ENCODE results near the gene F5. TPM values are rescaled to one million over a fixed set of nuclear protein-coding genes. Genes with fewer than 3 reads are reported as not detected.

F5 gene
- total and polyA plus RNA-seq, 2 donors (not counting 1 experiment from before 2014, with no cell fraction given): 0.01 to 0.27 TPM

DNA sequence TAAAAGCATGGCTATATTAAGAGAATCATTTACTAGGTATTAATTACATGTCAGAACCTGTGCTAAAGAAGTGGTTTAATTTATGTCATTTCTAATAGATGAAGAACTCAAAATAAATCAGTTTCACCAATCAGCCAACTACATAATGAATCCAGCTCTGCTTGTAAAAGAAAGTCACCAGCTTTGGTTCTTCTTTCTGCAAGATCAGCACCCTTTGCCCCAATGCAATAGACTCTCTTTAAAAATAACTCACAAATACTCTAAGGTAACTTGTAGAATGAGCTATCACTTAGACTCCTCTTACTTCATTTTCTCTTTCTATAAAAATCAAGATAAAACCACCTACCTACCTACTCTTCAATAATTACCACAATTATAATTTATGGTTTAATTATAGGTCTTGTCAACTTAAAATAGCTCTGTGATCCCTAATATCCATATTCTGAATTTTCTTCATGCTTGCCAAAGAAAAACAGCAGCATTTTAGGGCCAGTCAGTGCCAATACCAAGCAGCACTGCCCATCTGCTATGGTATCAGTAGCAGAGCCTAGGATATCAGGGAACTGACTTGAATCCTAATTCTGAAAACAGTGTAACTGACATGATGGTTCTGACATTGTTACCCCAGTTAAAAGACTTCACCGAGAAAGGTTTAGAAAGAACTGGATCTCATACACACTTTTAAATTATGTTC is 111.8 kb downstream of the F5 start:
- Histone ChIP-seq H3K79me2 (ENCODE audit: control insufficient read depth, insufficient read depth, low read length) (no peaks in the 10 kb centered on the region), H3K4me1 (ENCODE audit: control insufficient read depth in 2 of 2, insufficient read depth in 2 of 2, low read length in 2 of 2) (no peaks in the 10 kb centered on the region), H3K27ac (ENCODE audit: low read length in 2 of 2) (no peak overlapping the region), H2AFZ (ENCODE audit: insufficient read depth, low read depth, low read length, poor library complexity, severe bottlenecking) (no peak overlapping the region), H3K9me3 (ENCODE audit: control extremely low read depth in 1 of 3, control insufficient read depth in 2 of 3, insufficient read depth in 1 of 3, low read length in 2 of 3) (no peaks in the 10 kb centered on the region), H3K4me2 (replicated peaks; ENCODE audit: low read depth, low read length, poor library complexity, severe bottlenecking) (no peak overlapping the region), H4K20me1 (ENCODE audit: control insufficient read depth, insufficient read depth, low read length, poor library complexity, severe bottlenecking) (no peaks in the 10 kb centered on the region), H3K27me3 (replicated peaks in 1 of 4; ENCODE audit: control extremely low read depth in 1 of 4, control insufficient read depth in 3 of 4, insufficient read depth in 4 of 4, low read length in 3 of 4) (no peaks in the 10 kb centered on the region), H3K4me3 (ENCODE audit: control extremely low read depth in 1 of 5, extremely low read depth in 1 of 5, insufficient read depth in 1 of 5, low read depth in 2 of 5, low read length in 4 of 5) (no peak overlapping the region), H3K36me3 (replicated peaks in 1 of 2; ENCODE audit: control extremely low read depth in 1 of 2, control insufficient read depth in 1 of 2, extremely low read depth in 1 of 2, insufficient read depth in 2 of 2, low read length in 1 of 2) (peaks cover 0 to 5% of the 10 kb centered on the region in 2 experiments), H3K9ac (ENCODE audit: low read length) (no peak overlapping the region)
- Mint-ChIP-seq H3K4me3 (no peak overlapping the region), H3K27ac (no peak overlapping the region), H3K4me1 (no peaks in the 10 kb centered on the region), H3K9me3 (ENCODE audit: insufficient read depth) (no peaks in the 10 kb centered on the region), H3K27me3 (no peaks in the 10 kb centered on the region)
- POLR2A ChIA-PET: no interaction called here
- no peak for ATAC-seq (ENCODE audit: low read depth)
- intact Hi-C loops (cut with micrococcal nuclease): no loop called here
- no CpG with 5 or more reads among the region's 1 CpG for WGBS (ENCODE audit: insufficient coverage)
- CTCF ChIA-PET: interaction anchor here (0.6 kb wide), 1 partner anchor 16 kb away, joined by 4 read pairs; no protein-coding TSS in a partner anchor
- TF ChIP-seq EZH2 (IDR thresholded peaks at IDR 0.05; ENCODE audit: borderline replicate concordance, insufficient read depth, low read depth, low read length, poor library complexity, severe bottlenecking): no peak
- TF ChIP-seq, protein P1, sequence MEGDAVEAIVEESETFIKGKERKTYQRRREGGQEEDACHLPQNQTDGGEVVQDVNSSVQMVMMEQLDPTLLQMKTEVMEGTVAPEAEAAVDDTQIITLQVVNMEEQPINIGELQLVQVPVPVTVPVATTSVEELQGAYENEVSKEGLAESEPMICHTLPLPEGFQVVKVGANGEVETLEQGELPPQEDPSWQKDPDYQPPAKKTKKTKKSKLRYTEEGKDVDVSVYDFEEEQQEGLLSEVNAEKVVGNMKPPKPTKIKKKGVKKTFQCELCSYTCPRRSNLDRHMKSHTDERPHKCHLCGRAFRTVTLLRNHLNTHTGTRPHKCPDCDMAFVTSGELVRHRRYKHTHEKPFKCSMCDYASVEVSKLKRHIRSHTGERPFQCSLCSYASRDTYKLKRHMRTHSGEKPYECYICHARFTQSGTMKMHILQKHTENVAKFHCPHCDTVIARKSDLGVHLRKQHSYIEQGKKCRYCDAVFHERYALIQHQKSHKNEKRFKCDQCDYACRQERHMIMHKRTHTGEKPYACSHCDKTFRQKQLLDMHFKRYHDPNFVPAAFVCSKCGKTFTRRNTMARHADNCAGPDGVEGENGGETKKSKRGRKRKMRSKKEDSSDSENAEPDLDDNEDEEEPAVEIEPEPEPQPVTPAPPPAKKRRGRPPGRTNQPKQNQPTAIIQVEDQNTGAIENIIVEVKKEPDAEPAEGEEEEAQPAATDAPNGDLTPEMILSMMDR (IDR thresholded peaks at IDR 0.05): no peak
- no peak for DNase-seq

DNA sequence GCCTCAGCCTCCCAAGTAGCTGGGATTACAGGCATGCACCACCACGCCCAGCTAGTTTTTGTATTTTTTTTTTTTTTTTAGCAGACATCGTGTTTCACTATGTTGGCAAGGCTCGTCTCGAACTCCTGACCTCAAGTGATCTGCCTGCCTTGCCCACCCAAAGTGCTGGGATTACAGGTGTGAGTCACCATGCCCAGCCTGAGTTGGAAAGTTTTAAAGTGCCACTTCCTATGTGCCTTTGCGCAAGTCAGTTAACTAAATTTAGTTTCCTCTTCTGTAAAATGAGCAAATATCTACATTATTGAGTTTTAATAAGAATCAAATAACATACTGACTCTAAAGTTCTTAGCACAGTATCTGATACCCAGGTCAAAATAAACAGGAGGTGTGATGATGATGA is 112.9 kb downstream of the F5 start:
- Mint-ChIP-seq H3K4me1 (no peaks in the 10 kb centered on the region), H3K27ac (no peak overlapping the region), H3K27me3 (no peaks in the 10 kb centered on the region), H3K4me3 (no peak overlapping the region), H3K9me3 (ENCODE audit: insufficient read depth) (no peaks in the 10 kb centered on the region)
- no peak overlapping the region for H3K4me2 ChIP-seq (replicated peaks; ENCODE audit: low read depth, low read length, poor library complexity, severe bottlenecking)
- H3K79me2 ChIP-seq (ENCODE audit: control insufficient read depth, insufficient read depth, low read length): no peaks in the 10 kb centered on the region
- intact Hi-C loops (cut with micrococcal nuclease): no loop called here
- no peak overlapping the region for H3K4me3 ChIP-seq (ENCODE audit: control extremely low read depth in 1 of 5, extremely low read depth in 1 of 5, insufficient read depth in 1 of 5, low read depth in 2 of 5, low read length in 4 of 5)
- ATAC-seq (ENCODE audit: low read depth): no peak
- ChIA-PET POLR2A (interaction anchor here (0.6 kb wide), 1 partner anchor 11 kb away, joined by 4 read pairs; no protein-coding TSS in a partner anchor), CTCF (no interaction called here)
- TF ChIP-seq EZH2 (IDR thresholded peaks at IDR 0.05; ENCODE audit: borderline replicate concordance, insufficient read depth, low read depth, low read length, poor library complexity, severe bottlenecking): no peak
- TF ChIP-seq, protein P1 (IDR thresholded peaks at IDR 0.05): no peak
- H3K36me3 ChIP-seq (replicated peaks in 1 of 2; ENCODE audit: control extremely low read depth in 1 of 2, control insufficient read depth in 1 of 2, extremely low read depth in 1 of 2, insufficient read depth in 2 of 2, low read length in 1 of 2): peaks cover 0 to 5% of the 10 kb centered on the region in 2 experiments
- H2AFZ ChIP-seq (ENCODE audit: insufficient read depth, low read depth, low read length, poor library complexity, severe bottlenecking): no peak overlapping the region
- no peaks in the 10 kb centered on the region for H4K20me1 ChIP-seq (ENCODE audit: control insufficient read depth, insufficient read depth, low read length, poor library complexity, severe bottlenecking)
- no peak for DNase-seq
- H3K9ac ChIP-seq (ENCODE audit: low read length): no peak overlapping the region
- no peaks in the 10 kb centered on the region for H3K4me1 ChIP-seq (ENCODE audit: control insufficient read depth in 2 of 2, insufficient read depth in 2 of 2, low read length in 2 of 2)
- no peak overlapping the region for H3K27ac ChIP-seq (ENCODE audit: low read length in 2 of 2)
- no peaks in the 10 kb centered on the region for H3K27me3 ChIP-seq (replicated peaks in 1 of 4; ENCODE audit: control extremely low read depth in 1 of 4, control insufficient read depth in 3 of 4, insufficient read depth in 4 of 4, low read length in 3 of 4)
- WGBS (ENCODE audit: insufficient coverage): 91% methylated on average over 4 of the region's 5 CpGs
- no peaks in the 10 kb centered on the region for H3K9me3 ChIP-seq (ENCODE audit: control extremely low read depth in 1 of 3, control insufficient read depth in 2 of 3, insufficient read depth in 1 of 3, low read length in 2 of 3)
